MV-4-11 (cell line): ENCODE measurements around the gene RPLP2.

Experiments used
- DNase-seq: peaks from one replicate; lab custom pipeline; 2025; lab: John Stamatoyannopoulos, UW

RPLP2 gene

GRCh38 chr11:809287-810039 lies at the start of gene RPLP2:
Gene RPLP2, plus strand, starts transcription at chr11:809967. Its CDS starts 268 bp downstream, at chr11:810235.
- DNase-seq: peak; percentile 97

DNA sequence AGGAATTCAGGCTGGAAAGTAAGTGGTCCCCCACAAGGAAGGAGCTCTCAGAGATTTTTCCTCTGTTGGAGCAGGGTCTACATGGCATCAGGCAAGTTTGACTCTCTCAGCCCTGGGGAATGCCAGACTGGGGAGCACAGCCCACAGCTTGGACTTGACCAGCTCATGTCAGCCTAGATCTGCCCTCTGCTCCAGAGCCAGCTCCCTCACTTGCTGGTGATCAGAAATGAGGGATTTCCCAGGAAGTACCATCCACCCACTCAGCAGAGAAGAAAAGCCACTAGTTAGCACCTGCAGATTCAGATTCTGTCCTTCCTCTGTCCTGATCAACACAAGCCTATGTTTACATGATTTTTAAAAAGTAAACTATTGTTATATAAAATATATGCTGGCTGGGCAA lies 49.5 kb upstream of the RPLP2 start:
- no peak for DNase-seq

DNA sequence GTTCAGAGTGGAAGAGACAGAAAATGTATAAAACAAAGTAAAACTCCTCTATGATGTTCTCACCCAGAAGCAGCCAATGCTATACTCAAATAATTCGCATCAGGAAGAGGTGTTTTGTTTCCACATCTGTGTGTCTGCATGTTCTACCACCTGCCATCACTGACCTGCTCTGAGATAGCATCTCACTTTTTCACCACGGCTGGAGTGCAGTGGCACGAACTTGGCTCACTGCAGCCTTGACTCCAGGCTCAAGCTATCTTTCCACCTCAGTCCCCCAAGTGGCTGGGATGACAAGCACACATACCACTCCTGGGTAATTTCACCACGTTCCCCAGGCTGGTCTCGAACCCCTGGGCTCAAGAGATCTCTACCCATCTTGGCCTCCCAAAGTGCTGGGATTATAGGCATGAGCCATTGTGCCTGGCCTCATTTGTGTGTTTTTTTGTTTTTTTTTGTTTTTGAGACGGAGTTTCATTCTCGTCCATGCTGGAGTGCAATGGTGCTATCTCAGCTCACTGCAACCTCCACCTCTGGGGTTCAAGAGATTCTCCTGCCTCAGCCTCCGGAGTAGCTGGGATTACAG lies 48.1 kb upstream of the RPLP2 start:
- no peak for DNase-seq

GRCh38 chr11:762421-763072 lies 47.2 kb upstream of the RPLP2 start:
- DNase-seq: peak; percentile 83

DNA sequence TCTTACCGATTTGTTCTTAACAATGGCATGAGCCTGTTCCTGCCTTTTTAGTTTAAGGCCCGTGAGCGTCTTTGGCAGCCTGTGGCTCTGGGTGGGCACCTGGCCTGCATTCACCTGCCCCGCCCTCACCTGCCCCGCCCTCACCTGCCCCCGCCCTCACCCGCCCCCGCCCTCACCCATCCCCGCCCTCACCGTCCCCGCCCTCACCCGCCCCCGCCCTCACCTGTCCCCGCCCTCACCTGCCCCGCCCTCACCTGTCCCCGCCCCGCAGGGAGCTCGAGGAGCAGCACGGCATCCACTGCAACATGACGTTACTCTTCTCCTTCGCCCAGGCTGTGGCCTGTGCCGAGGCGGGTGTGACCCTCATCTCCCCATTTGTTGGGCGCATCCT lies 46.7 kb upstream of the RPLP2 start:
- DNase-seq: no peak

DNA sequence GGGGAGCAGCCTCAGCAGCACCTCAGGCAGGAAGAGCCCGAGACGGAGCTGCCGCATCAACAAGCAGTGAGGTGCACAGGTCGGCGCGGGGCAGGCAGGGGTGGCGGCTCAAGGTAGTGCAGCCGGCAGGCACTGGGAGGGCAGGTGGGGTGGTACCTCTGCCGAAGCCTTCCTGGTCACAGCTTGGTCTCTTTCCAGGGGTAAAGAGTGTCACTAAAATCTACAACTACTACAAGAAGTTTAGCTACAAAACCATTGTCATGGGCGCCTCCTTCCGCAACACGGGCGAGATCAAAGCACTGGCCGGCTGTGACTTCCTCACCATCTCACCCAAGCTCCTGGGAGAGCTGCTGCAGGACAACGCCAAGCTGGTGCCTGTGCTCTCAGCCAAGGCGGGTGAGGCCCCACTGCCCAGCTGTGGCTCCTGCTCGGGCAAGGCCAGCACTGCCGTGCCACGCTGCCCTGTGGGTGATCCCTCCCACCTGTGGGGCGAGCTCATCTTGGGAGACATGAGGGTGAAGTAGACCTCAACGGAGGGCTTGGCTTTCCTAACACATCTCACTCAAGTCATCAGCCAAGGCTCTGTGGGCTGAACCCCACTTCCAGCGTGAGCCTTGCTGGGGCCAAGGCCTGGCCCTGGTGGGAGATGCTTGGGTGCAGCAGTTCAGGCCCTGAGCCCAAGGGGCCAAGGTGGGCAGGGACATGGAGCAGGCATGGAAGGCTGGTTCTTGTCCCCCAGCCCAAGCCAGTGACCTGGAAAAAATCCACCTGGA lies 46.0 kb upstream of the RPLP2 start:
- no peak for DNase-seq

GRCh38 chr11:764322-765024 lies 45.3 kb upstream of the RPLP2 start:
- no peak for DNase-seq

DNA sequence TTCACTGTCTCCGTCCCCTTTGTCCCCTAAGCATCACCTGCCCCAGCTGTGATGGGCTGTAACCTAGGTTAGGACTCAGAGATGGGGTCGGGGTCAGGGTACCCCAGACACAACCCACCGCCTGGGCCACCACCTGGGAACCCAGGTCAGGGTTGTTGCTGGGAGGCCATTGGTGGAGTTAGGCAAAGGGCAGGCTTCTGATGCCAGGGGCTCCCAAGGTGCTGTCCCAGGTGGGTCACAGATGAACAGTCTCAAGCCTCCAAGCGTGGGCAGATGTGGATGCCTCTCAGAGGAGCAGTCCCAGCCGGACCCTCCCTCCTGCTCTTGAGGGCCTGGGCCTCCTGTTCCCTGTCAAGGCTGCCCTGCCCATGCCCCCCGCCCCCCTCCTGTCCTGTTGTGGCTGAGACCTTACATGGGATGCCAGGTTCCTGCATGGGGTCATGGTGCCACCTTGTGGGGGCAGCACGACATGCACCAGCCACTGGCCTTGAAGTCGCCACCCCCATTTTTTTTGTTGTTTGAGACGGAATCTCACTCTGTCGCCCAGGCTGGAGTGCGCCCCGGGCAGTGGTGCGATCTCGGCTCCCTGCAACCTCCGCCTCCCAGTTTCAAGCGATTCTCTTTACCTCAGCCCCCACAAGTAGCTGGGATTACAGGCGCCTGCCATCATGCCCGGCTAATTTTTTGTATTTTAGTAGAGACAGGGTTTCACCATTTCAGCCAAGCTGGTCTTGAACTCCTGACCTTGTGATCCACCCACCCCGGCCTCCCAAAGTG lies 44.6 kb upstream of the RPLP2 start:
- DNase-seq: peak; percentile 44

DNA sequence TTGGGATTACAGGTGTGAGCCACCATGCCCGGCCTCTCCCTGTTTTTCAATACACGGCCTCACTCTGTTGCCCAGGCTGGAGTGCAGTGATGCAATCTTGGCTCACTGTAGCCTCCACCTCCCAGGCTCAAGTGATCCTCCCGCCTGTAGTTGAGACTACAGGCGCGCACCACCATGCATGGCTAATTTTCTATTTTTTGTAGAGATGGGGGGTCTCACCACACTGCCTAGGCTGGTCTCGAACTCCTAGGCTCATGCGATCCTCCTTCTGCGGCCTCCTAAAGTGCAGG lies 44.0 kb upstream of the RPLP2 start:
- no peak for DNase-seq

GRCh38 chr11:766106-766935 lies 43.4 kb upstream of the RPLP2 start:
- no peak for DNase-seq

DNA sequence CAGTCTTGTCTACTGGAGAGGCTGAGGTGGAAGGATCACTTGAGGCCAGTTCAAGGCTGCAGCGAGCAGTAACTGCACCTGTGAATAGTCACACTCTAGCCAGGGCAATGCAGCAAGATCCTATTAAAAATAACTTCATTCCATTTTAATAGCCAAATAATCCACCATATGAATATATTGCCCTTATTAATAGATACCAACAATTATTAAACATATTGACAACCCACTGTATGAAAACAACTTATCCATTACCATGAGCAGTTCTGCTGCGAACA lies 42.9 kb upstream of the RPLP2 start:
- DNase-seq: no peak

DNA sequence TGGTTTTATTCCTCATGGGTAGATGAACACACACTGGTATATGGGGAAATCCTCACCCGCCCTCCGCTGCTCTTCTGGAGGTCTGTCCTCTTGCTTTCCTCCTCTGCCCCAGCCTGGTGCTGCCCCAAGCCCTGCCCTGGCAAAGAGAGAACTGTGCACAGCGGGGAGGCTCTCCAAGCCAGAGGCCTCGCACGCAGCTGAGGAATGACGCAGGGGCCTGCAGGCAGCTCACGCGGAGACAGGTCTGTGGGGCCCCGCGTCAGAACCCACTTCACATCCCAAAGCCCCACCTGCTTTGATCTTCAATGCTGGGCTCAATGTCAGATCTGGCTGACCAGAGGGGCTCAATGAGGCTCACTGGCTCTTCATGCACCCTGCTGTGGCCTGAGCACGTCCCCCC lies 42.5 kb upstream of the RPLP2 start:
- no peak for DNase-seq

GRCh38 chr11:769887-770641 lies 39.7 kb upstream of the RPLP2 start:
- no peak for DNase-seq

DNA sequence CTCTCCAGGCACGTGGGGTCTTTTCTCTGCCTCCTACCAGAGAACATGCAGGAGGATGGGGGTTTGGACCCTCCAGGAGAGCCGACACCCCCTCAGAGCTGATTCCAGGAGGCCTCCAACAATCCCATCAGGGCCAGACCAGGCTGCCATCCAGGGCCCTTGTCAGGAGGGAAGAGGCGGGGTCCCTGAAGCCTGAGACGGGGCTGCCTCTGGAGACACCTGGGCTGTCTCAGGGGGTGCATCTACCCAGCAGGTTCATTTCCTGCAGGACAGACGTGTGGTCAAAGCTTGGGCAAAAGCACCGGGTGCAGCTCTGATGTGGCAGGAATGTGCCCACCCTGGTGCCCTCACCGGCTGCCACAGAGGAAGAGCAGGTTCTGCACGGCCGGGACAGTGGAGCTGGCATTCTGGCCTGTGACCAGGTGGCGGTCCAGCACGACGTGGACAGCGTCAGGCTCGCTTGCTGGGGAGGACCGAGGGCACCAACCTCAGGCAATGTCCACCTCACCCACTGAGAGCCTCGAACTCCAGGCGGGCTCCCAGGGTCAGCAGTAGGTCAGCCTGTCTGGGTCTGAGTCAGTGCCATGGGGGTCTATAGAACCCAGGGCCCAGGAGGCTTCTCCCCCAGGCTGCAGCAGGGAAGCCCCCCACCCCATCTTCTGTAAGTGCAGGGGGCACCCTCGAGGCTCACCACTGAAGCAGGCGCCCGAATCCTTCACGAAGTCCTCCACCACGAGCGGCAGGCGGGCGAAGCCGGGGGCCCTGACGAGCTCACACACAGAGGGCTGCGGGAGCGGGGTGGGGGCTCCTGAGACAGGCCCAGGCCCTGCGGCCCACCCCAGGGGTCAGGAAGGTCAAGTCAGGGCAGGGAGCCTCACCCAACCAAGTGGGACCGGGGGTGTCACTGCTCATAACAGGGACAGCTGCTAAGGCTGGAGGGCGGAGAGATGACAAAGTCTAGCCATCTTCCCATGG lies 38.8 kb upstream of the RPLP2 start:
- no peak for DNase-seq

DNA sequence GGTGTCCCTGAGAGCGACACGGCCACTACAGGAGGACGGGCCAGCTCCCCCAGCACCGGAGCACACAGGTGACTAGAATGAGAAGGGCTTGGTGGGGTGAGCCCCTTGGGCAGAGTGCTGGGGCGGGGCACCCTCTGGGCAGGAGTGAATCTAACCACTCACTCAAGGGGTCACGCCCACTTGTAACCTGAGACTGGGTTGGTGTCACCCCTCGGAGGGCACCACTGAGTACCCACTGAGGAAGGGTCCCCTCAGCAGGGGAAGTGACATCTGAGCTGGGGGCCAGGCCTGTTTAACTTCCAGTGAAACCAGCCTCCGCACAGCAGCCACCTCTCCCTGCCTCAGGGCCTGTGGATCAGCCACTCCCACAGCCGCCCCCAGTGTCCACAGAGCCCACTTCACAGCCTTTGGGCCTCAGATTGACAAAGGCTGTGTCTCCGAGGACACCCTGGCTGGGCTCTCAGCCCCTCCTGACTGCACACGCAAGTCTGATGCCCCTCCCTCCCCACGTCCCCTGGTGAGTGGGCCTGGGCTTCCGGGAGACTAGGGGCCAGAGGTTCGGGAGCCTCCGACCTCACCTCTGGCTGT lies 38.1 kb upstream of the RPLP2 start:
- DNase-seq: no peak

DNA sequence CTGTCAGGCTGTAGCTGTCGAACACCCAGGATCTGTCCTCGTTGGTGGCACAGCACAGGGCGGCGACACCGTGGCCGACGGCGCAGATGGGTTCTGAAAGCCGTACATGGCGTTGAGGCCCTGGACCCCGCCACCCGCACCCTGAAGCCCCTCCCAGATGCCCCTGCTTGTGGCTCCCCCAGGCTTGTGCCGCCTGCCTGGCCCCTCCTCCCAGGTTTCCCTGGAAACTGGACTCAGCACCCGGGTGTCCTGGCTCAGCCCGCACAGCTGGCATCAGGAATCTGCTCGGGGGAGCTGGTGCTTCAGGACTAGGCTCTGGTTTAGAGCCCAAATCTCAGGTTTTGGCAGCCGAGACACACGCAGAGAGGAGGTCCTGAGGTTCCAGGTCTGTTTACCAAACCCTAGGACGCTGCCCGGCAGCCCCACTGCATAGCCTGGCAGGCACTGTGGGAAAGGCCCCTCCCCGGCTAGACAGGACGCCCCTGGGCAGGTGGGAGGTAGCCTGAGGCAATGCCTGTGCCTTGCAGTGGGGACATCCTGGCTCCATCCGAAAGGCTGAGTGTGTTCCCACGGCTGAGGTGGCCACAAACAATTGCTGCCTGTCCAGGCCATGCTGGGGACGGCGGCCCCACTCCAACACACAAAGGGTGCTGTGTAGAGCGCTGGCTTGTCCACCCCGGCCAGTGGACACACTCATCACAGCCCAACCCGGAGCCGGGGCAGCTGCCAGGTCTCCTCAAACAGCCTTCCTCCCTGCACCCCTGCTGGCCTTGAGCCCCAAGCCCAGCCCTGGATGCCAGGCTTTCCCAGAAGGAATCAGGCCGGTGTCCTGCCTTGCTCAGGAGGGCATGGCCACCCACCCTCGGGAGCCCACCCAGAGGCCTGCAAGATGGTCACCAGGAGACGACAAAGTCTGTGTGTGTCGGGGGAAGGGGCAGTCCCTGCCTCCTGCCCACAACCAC lies 37.1 kb upstream of the RPLP2 start:
- no peak for DNase-seq

- DNase-seq: no peak
These were observed 36.3 kb upstream of the RPLP2 start for GRCh38 chr11:773425-773824.
